HCT116 (cell line): ENCODE data around the gene ATP6V1G2.
A peak's percentile ranks its signal among the peaks of the same experiment; 100 is the strongest.

Experiments used
- CBX3 ChIP-seq: IDR thresholded peaks from 2 replicates; pipeline ENCODE4 v1.6.1; 2012; ENCODE audit warnings: low read depth
- EGR1 ChIP-seq: IDR thresholded peaks from 2 replicates; pipeline ENCODE4 v1.6.1; 2012; ENCODE audit warnings: low read depth
- EZH2 ChIP-seq: fragments of 200-600 bp; sonication (generic); IDR thresholded peaks from 2 replicates; pipeline ENCODE4 v1.6.1; 2017; ENCODE audit warnings: antibody characterized with exemption, mixed run types
- EZH2phosphoT487 ChIP-seq: fragments of 200-600 bp; IDR thresholded peaks from 2 replicates; pipeline ENCODE4 v1.6.1; 2018; ENCODE audit warnings: antibody characterized with exemption, borderline replicate concordance
- POLR2A ChIP-seq: IDR thresholded peaks from 2 replicates; pipeline ENCODE4 v1.7.0; 2011; ENCODE audit warnings: borderline replicate concordance; ENCODE audit not compliant: insufficient read depth, insufficient read length; ENCODE audit errors: extremely low read depth
- POLR2AphosphoS5 ChIP-seq: IDR thresholded peaks from 2 replicates; pipeline ENCODE4 v1.6.1; 2011; ENCODE audit warnings: mild to moderate bottlenecking, low read depth, low read length, moderate library complexity
- RAD21 ChIP-seq: IDR thresholded peaks from 2 replicates; pipeline ENCODE4 v1.6.1; 2012; ENCODE audit warnings: low read depth, mild to moderate bottlenecking
- SIN3A ChIP-seq: IDR thresholded peaks from 2 replicates; pipeline ENCODE4 v1.6.1; 2012; ENCODE audit warnings: low read depth
- TCF7L2 ChIP-seq: IDR thresholded peaks from 2 replicates; pipeline ENCODE4 v1.7.0; 2011; ENCODE audit warnings: borderline replicate concordance, inconsistent platforms; ENCODE audit not compliant: insufficient read depth, insufficient read length; ENCODE audit errors: extremely low read depth
- TF ChIP-seq, protein P1 (sequence below), 3 experiments: fragments of 200-600 bp in 1 of 3; sonication (generic) in 1 of 3; IDR thresholded peaks in 2 of 3; conservative IDR thresholded peaks in 1 of 3; 2 replicates each; pipeline ENCODE4 v1.5.1; 2012 to 2017; ENCODE audit warnings: low read depth in 2 of 3, low read length in 2 of 3, antibody characterized with exemption in 1 of 3, borderline replicate concordance in 1 of 3, control low read depth in 1 of 3, mild to moderate bottlenecking in 1 of 3, mixed read lengths in 1 of 3, mixed run types in 1 of 3, moderate library complexity in 1 of 3; ENCODE audit not compliant: insufficient read depth in 1 of 3
- TF ChIP-seq, protein P2 (sequence below): IDR thresholded peaks from 2 replicates; pipeline ENCODE4 v1.6.1; 2012; ENCODE audit warnings: low read depth
- TF ChIP-seq, protein P3 (sequence below): IDR thresholded peaks from 2 replicates; pipeline ENCODE4 v1.6.1; 2012

DNA sequence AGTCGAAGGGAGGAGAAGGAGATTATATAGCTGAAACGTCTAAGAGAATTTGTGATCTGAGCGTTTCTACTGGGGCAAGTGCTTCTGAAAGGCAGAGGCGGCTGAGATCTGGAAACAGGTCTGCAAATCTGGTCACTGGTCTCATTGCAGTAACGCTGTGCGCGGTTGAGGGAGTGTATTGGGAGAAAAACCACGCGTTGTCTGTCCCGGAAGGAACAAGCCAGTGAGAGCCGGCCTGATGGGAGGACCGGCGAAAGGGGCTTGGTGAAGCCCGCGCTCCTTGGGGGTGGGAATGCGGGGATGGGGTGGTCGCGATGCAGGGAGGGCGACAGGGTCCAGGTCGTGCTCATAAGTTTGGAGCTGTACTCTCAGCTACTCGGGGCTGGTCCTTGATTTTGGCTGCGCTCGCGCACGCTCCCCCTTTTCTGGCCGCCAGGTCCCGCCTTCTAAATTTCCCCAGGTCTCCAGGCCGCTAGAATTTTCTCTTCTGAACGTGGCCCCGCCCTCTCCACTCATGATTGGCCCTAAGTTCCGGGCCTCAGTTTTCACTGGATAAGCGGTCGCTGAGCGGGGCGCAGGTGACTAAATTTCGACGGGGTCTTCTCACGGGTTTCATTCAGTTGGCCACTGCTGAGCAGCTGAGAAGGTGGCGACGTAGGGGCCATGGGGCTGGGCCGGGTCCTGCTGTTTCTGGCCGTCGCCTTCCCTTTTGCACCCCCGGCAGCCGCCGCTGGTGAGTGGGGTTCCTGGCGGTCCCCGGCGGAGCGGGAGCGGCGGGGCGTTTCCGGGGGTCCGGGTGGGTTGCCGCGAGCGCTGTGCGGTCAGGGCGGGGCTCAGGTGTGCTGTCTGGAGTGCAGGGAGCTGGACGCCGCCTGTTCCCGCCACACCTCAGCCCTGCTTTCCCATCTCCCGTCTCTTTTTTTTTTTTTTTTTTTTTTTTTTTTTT, 48.6 kb downstream of the ATP6V1G2 start, which contains the start of gene MICB:
- TF ChIP-seq, protein P1, sequence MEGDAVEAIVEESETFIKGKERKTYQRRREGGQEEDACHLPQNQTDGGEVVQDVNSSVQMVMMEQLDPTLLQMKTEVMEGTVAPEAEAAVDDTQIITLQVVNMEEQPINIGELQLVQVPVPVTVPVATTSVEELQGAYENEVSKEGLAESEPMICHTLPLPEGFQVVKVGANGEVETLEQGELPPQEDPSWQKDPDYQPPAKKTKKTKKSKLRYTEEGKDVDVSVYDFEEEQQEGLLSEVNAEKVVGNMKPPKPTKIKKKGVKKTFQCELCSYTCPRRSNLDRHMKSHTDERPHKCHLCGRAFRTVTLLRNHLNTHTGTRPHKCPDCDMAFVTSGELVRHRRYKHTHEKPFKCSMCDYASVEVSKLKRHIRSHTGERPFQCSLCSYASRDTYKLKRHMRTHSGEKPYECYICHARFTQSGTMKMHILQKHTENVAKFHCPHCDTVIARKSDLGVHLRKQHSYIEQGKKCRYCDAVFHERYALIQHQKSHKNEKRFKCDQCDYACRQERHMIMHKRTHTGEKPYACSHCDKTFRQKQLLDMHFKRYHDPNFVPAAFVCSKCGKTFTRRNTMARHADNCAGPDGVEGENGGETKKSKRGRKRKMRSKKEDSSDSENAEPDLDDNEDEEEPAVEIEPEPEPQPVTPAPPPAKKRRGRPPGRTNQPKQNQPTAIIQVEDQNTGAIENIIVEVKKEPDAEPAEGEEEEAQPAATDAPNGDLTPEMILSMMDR (IDR thresholded peaks at IDR 0.05 in 2 of 3, conservative IDR thresholded peaks at IDR 0.05 in 1 of 3; ENCODE audit: borderline replicate concordance in 1 of 3, insufficient read depth in 1 of 3, low read depth in 2 of 3, low read length in 2 of 3): no peak
- TF ChIP-seq POLR2AphosphoS5 (peak; percentile 81), SIN3A (0 out of 2 replicates have a peak, but pooled peaks have one; percentile 31), EZH2 (no peak), EGR1 (no peak), POLR2A (peak; percentile 47), EZH2phosphoT487 (no peak), CBX3 (no peak), RAD21 (no peak), TCF7L2 (no peak)
- TF ChIP-seq, protein P2, sequence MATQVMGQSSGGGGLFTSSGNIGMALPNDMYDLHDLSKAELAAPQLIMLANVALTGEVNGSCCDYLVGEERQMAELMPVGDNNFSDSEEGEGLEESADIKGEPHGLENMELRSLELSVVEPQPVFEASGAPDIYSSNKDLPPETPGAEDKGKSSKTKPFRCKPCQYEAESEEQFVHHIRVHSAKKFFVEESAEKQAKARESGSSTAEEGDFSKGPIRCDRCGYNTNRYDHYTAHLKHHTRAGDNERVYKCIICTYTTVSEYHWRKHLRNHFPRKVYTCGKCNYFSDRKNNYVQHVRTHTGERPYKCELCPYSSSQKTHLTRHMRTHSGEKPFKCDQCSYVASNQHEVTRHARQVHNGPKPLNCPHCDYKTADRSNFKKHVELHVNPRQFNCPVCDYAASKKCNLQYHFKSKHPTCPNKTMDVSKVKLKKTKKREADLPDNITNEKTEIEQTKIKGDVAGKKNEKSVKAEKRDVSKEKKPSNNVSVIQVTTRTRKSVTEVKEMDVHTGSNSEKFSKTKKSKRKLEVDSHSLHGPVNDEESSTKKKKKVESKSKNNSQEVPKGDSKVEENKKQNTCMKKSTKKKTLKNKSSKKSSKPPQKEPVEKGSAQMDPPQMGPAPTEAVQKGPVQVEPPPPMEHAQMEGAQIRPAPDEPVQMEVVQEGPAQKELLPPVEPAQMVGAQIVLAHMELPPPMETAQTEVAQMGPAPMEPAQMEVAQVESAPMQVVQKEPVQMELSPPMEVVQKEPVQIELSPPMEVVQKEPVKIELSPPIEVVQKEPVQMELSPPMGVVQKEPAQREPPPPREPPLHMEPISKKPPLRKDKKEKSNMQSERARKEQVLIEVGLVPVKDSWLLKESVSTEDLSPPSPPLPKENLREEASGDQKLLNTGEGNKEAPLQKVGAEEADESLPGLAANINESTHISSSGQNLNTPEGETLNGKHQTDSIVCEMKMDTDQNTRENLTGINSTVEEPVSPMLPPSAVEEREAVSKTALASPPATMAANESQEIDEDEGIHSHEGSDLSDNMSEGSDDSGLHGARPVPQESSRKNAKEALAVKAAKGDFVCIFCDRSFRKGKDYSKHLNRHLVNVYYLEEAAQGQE: no peak
- TF ChIP-seq, protein P3, sequence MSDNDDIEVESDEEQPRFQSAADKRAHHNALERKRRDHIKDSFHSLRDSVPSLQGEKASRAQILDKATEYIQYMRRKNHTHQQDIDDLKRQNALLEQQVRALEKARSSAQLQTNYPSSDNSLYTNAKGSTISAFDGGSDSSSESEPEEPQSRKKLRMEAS: peak; percentile 33; the same call in 1 of the 2 replicates
